ENCODE measurements around the gene TPSAB1. TPM values are rescaled to one million over a fixed set of nuclear protein-coding genes. Genes with fewer than 3 reads are reported as not detected.
"Not testable (repeated sequence)": the region's sequence is repeated elsewhere in the genome, so short reads cannot be mapped to it uniquely, and the experiment has no call there.

Gene TPSAB1
- total RNA-seq, 3 donors from 2014 or later: 0.35 TPM; not detected in 2

- H3K9me3 Mint-ChIP-seq; DNase-seq; H3K27me3 Mint-ChIP-seq (ENCODE audit: low read depth); ATAC-seq; H3K36me3 Mint-ChIP-seq (ENCODE audit: insufficient read depth); H3K4me3 Mint-ChIP-seq; H3K4me1 Mint-ChIP-seq (ENCODE audit: low read depth): not testable (repeated sequence)
Observed at GRCh38 chr16:1243907-1244850, 3.7 kb downstream of the TPSAB1 start.

- DNase-seq (no peak), ATAC-seq (no peak)
- Mint-ChIP-seq H3K4me3 (no peak overlapping the region), H3K36me3 (ENCODE audit: insufficient read depth) (no peaks in the 10 kb centered on the region), H3K4me1 (ENCODE audit: low read depth) (peaks cover 2% of the 10 kb centered on the region), H3K9me3 (no peaks in the 10 kb centered on the region), H3K27me3 (ENCODE audit: low read depth) (peaks cover 9% of the 10 kb centered on the region)
Observed at GRCh38 chr16:1244881-1245280, 4.4 kb downstream of the TPSAB1 start.

DNA sequence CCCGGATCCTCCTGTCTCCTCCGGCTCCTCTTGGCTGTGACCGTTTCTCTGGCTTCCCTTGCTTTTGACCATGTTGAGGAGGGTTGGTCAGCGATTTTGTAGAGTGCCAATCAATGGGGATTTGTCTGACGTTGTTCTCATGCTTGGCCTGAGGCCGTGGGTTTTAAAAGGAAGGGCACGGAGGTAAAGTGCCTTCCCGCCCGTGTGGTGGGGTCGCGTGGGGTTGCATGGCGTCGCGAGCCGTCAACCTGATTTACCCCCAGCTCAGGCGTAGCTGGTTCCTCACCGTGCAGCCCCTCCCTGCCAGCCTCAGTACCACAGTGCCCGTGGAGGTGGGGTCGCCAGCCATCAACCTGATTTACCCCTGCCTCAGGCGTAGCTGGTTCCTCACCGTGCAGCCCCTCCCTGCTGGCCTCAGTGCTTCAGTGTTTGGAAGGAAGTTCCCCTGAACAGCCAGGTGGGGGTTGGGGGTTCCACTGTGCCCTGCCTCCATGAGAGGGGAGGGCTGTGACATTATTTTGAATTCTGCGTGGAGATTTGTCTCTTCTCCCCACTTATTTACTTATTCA is 5.0 kb downstream of the TPSAB1 start:
- H3K4me3 Mint-ChIP-seq: no peak overlapping the region

DNA sequence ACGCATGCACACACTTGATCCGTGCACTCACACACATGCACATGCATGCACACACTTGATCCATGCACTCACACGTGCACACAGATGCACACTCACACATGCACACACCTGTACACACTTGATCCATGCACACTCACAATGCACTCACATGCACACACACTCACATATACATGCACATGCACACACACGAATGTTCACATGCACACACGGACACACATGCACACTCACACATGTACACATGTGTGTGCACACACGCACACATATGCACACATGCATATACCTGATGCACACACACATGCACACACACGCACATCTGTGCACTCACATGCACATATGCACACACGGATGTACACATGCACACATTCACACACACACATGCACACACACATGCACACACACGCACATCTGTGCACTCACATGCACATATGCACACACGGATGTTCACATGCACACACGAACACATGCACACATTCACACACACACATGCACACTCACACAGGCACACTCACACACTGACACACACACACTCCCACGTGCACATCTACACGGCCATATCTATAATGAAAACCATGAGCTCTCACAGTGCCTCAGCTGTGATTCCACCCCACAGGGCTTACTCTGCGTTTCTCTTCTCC is 7.5 kb downstream of the TPSAB1 start:
- not testable (repeated sequence) for H3K9me3 Mint-ChIP-seq; H3K4me1 Mint-ChIP-seq (ENCODE audit: low read depth); DNase-seq; ATAC-seq; H3K36me3 Mint-ChIP-seq (ENCODE audit: insufficient read depth); H3K27me3 Mint-ChIP-seq (ENCODE audit: low read depth); H3K4me3 Mint-ChIP-seq

More for the DNA sequence above, 5.0 kb downstream of the TPSAB1 start:
- no peak for DNase-seq
- Mint-ChIP-seq H3K4me1 (ENCODE audit: low read depth) (peaks cover 2% of the 10 kb centered on the region), H3K36me3 (ENCODE audit: insufficient read depth) (no peaks in the 10 kb centered on the region), H3K9me3 (no peaks in the 10 kb centered on the region), H3K27me3 (ENCODE audit: low read depth) (peaks cover 9% of the 10 kb centered on the region)
- no peak for ATAC-seq

- H3K4me1 Mint-ChIP-seq (ENCODE audit: low read depth); H3K9me3 Mint-ChIP-seq; H3K4me3 Mint-ChIP-seq; H3K36me3 Mint-ChIP-seq (ENCODE audit: insufficient read depth); H3K27me3 Mint-ChIP-seq (ENCODE audit: low read depth); DNase-seq: not testable (repeated sequence)
- ATAC-seq: peak; percentile 73 to 74
Observed at GRCh38 chr16:1249031-1249755, 8.7 kb downstream of the TPSAB1 start.

DNA sequence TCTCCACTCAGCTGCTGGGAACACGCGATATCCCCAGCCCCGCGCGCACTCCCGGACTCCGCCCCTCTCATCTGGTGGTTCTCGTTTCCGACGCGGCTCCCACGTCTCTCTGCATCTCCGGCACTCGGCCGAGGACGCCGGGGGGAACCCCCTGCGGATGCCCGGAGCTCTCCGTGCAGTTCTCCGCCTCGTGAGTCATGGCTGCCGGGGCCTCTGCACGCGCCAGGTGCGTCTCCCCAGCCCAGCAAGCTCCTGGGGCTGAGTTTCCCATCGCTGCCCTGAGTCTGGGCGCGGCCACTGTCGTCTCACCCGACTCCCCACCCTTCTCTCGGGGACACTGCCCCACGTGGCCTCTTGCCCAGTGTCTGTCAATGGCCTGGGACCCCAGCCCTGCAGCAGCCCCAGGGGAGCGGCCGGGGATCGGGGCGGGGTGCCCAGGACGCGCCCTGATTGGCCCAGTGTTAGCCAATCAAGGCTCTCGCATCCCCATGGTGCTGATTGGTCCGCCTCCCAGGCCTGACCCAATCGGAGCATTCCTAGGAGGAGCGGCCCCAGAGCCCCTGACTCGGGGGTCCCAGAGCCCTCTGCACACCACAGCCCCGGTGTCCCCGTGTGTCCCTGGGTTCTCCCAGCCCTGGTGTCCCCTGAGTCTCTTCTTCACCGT is 13.3 kb downstream of the TPSAB1 start:
- peaks cover 15% of the 10 kb centered on the region for H3K27me3 Mint-ChIP-seq (ENCODE audit: low read depth)
- peak in 1 of 2 donors; percentile 49 for ATAC-seq
- DNase-seq; H3K4me1 Mint-ChIP-seq (ENCODE audit: low read depth); H3K4me3 Mint-ChIP-seq; H3K9me3 Mint-ChIP-seq; H3K36me3 Mint-ChIP-seq (ENCODE audit: insufficient read depth): not testable (repeated sequence)

GRCh38 chr16:1254821-1255220 is 14.3 kb downstream of the TPSAB1 start:
- H3K36me3 Mint-ChIP-seq (ENCODE audit: insufficient read depth); DNase-seq; H3K4me3 Mint-ChIP-seq; ATAC-seq; H3K4me1 Mint-ChIP-seq (ENCODE audit: low read depth); H3K9me3 Mint-ChIP-seq: not testable (repeated sequence)
- H3K27me3 Mint-ChIP-seq (ENCODE audit: low read depth): peaks cover 19% of the 10 kb centered on the region

GRCh38 chr16:1255276-1256122 is 15.0 kb downstream of the TPSAB1 start, which contains the start of gene TPSD1:
TPSD1 (plus strand) TSS chr16:1256069; CDS start chr16:1256281, 212 bp downstream.
- not testable (repeated sequence) for ATAC-seq; H3K36me3 Mint-ChIP-seq (ENCODE audit: insufficient read depth); H3K4me3 Mint-ChIP-seq; DNase-seq; H3K9me3 Mint-ChIP-seq; H3K4me1 Mint-ChIP-seq (ENCODE audit: low read depth)
- H3K27me3 Mint-ChIP-seq (ENCODE audit: low read depth): peaks cover 22% of the 10 kb centered on the region

DNA sequence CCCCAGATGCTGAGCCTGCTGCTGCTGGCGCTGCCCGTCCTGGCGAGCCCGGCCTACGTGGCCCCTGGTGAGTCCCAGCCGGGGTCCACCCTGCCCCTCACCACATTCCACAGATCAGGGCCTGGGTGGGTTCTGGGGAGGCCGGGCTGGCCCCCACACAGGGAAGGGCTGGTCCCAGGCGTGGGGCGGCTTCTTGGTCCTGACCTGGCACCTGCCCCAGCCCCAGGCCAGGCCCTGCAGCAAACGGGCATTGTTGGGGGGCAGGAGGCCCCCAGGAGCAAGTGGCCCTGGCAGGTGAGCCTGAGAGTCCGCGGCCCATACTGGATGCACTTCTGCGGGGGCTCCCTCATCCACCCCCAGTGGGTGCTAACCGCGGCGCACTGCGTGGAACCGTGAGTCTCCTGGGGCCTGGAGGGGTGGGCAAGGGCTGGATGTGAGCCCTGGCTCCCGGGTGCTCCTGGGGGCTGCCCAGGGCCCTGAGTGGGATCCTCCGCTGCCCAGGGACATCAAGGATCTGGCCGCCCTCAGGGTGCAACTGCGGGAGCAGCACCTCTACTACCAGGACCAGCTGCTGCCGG is 15.9 kb downstream of the TPSAB1 start:
- H3K4me1 Mint-ChIP-seq (ENCODE audit: low read depth); DNase-seq; ATAC-seq; H3K9me3 Mint-ChIP-seq; H3K36me3 Mint-ChIP-seq (ENCODE audit: insufficient read depth); H3K4me3 Mint-ChIP-seq: not testable (repeated sequence)
- peaks cover 24% of the 10 kb centered on the region for H3K27me3 Mint-ChIP-seq (ENCODE audit: low read depth)

- no peak for ATAC-seq
- H3K27me3 Mint-ChIP-seq (ENCODE audit: low read depth): peaks cover 26% of the 10 kb centered on the region
- H3K36me3 Mint-ChIP-seq (ENCODE audit: insufficient read depth): no peaks in the 10 kb centered on the region
- no peak for DNase-seq
- no peaks in the 10 kb centered on the region for H3K9me3 Mint-ChIP-seq
- peaks cover 5% of the 10 kb centered on the region for H3K4me1 Mint-ChIP-seq (ENCODE audit: low read depth)
- no peak overlapping the region for H3K4me3 Mint-ChIP-seq
Observed at GRCh38 chr16:1256874-1257322, 16.4 kb downstream of the TPSAB1 start.

- Mint-ChIP-seq H3K4me1 (ENCODE audit: low read depth) (peaks cover 5% of the 10 kb centered on the region), H3K9me3 (no peaks in the 10 kb centered on the region), H3K36me3 (ENCODE audit: insufficient read depth) (no peaks in the 10 kb centered on the region), H3K27me3 (ENCODE audit: low read depth) (peaks cover 32% of the 10 kb centered on the region), H3K4me3 (no peak overlapping the region)
- ATAC-seq: no peak
- DNase-seq: no peak
Observed at GRCh38 chr16:1257561-1258224, 17.2 kb downstream of the TPSAB1 start.

- Mint-ChIP-seq H3K36me3 (ENCODE audit: insufficient read depth) (no peaks in the 10 kb centered on the region), H3K9me3 (no peaks in the 10 kb centered on the region), H3K27me3 (ENCODE audit: low read depth) (peaks cover 32% of the 10 kb centered on the region), H3K4me3 (no peak overlapping the region), H3K4me1 (ENCODE audit: low read depth) (peaks cover 5% of the 10 kb centered on the region)
- ATAC-seq: no peak
- no peak for DNase-seq
Observed at GRCh38 chr16:1258225-1258600, 17.7 kb downstream of the TPSAB1 start.
